Erythroblast (primary cell): ENCODE data around the gene CDK5RAP2.

Experiments used
- GATA1 ChIP-seq: IDR thresholded peaks from 2 replicates; pipeline ENCODE4 v1.6.1; 2011; ENCODE audit warnings: low read depth, mild to moderate bottlenecking, control low read depth, low read length, moderate library complexity
- POLR2A ChIP-seq: IDR thresholded peaks from 2 replicates; pipeline ENCODE4 v1.6.1; 2011; ENCODE audit warnings: mild to moderate bottlenecking, low read length

DNA sequence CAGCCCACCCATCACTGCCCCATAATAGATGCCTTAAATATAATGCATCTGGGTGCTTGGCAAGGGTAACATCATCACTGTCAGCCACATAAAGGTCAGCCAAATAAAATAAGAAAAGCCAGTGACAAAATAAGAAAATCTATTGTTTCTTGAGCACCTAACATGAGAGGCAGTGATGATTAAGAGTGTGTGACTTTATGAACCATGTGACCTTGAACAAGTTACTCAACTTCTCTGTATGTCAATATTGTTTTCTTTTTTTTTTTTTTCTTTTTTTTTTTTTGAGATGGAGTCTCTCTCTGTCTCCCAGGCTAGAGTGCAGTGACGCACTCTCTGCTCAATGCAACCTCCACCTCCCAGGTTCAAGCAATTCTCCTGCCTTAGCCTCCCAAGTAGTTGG lies 98.7 kb downstream of the CDK5RAP2 start:
- TF ChIP-seq POLR2A (no peak), GATA1 (no peak)
